ENCODE results near the gene PTAR1.

DNA sequence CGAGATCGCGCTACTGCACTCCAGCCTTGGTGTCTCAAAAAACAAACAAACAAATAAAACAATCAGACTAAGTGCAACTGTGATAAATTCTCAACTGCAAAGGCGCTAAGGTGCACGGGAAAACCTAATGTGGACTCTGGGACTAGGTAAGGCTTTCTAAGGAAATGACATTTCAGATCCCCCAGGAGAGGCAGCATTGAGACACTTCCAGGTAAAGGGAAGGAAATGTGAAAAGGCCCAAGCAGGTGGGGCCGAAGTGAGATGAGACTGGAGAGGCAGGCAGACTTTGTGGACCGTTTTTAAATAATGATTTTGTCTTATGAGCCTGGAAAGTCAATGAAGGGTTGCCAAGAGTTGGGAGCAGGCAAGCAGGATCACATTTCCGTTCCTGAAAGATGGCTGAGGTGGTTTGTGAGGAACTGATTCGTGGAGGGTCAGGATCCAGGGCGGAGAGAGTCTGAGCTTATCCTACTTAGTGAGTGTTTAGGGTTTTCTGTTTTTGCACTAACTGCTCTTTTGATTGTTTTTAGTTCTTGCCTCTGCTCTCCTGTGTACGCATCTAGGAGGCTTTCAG is 85.6 kb downstream of the PTAR1 start:
- TF ChIP-seq, protein P1, sequence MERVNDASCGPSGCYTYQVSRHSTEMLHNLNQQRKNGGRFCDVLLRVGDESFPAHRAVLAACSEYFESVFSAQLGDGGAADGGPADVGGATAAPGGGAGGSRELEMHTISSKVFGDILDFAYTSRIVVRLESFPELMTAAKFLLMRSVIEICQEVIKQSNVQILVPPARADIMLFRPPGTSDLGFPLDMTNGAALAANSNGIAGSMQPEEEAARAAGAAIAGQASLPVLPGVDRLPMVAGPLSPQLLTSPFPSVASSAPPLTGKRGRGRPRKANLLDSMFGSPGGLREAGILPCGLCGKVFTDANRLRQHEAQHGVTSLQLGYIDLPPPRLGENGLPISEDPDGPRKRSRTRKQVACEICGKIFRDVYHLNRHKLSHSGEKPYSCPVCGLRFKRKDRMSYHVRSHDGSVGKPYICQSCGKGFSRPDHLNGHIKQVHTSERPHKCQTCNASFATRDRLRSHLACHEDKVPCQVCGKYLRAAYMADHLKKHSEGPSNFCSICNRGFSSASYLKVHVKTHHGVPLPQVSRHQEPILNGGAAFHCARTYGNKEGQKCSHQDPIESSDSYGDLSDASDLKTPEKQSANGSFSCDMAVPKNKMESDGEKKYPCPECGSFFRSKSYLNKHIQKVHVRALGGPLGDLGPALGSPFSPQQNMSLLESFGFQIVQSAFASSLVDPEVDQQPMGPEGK (CRISPR knock-in tag; IDR thresholded peaks at IDR 0.05; ENCODE audit: borderline replicate concordance), result no peak
- TF ChIP-seq ZNF8 (CRISPR knock-in tag; IDR thresholded peaks at IDR 0.05) (no peak), ZFP3 (CRISPR knock-in tag; IDR thresholded peaks at IDR 0.05) (no peak), ZNF70 (CRISPR knock-in tag; IDR thresholded peaks at IDR 0.05) (no peak), ZNF565 (CRISPR knock-in tag; conservative IDR thresholded peaks at IDR 0.05; ENCODE audit: low read depth) (no peak), ZFP30 (CRISPR knock-in tag; IDR thresholded peaks at IDR 0.05) (no peak), ARNTL (CRISPR knock-in tag; IDR thresholded peaks at IDR 0.05; ENCODE audit: borderline replicate concordance, low read depth) (no peak), SNAI2 (CRISPR knock-in tag; IDR thresholded peaks at IDR 0.05) (no peak), RARB (CRISPR knock-in tag; IDR thresholded peaks at IDR 0.05) (no peak), GLIS3 (CRISPR knock-in tag; IDR thresholded peaks at IDR 0.05) (no peak), TCF4 (CRISPR knock-in tag; IDR thresholded peaks at IDR 0.05; ENCODE audit: borderline replicate concordance) (no peak), TOX (CRISPR knock-in tag; IDR thresholded peaks at IDR 0.05; ENCODE audit: borderline replicate concordance) (no peak)
- TF ChIP-seq, protein P2, sequence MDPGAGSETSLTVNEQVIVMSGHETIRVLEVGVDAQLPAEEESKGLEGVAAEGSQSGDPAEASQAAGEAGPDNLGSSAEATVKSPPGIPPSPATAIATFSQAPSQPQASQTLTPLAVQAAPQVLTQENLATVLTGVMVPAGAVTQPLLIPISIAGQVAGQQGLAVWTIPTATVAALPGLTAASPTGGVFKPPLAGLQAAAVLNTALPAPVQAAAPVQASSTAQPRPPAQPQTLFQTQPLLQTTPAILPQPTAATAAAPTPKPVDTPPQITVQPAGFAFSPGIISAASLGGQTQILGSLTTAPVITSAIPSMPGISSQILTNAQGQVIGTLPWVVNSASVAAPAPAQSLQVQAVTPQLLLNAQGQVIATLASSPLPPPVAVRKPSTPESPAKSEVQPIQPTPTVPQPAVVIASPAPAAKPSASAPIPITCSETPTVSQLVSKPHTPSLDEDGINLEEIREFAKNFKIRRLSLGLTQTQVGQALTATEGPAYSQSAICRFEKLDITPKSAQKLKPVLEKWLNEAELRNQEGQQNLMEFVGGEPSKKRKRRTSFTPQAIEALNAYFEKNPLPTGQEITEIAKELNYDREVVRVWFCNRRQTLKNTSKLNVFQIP (CRISPR knock-in tag; IDR thresholded peaks at IDR 0.05; ENCODE audit: borderline replicate concordance, low read depth), result no peak

Data from SK-N-SH treated with all-trans-retinoic acid at 6 μM for 48 hours (cell line).